Measurements from ENCODE around the gene ERICH2.

DNA sequence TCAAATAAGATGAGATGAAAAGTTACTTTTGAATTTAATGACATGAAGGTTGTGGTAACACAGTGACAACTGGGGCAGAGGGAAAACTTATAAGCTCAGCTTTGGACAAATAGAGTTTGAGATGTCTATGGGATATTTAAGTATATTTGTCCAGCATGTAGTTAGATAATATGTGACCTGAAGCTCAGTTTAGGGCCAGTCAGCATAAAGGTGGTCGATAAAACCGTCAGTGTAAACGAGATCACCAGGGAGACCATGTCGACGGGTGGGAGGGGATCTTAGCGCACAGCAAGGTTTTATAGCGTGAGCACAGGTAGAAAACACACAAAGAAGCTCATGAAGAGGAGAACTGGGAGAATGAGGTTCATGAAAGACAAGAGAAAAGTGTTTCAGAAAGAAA is 7.4 kb upstream of the ERICH2 start:
- TF ChIP-seq, protein P1, sequence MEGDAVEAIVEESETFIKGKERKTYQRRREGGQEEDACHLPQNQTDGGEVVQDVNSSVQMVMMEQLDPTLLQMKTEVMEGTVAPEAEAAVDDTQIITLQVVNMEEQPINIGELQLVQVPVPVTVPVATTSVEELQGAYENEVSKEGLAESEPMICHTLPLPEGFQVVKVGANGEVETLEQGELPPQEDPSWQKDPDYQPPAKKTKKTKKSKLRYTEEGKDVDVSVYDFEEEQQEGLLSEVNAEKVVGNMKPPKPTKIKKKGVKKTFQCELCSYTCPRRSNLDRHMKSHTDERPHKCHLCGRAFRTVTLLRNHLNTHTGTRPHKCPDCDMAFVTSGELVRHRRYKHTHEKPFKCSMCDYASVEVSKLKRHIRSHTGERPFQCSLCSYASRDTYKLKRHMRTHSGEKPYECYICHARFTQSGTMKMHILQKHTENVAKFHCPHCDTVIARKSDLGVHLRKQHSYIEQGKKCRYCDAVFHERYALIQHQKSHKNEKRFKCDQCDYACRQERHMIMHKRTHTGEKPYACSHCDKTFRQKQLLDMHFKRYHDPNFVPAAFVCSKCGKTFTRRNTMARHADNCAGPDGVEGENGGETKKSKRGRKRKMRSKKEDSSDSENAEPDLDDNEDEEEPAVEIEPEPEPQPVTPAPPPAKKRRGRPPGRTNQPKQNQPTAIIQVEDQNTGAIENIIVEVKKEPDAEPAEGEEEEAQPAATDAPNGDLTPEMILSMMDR (IDR thresholded peaks at IDR 0.05; ENCODE audit: low read length) = no peak
- no peak for TF ChIP-seq EZH2 (IDR thresholded peaks at IDR 0.05; ENCODE audit: borderline replicate concordance, low read length)
